ENCODE measurements around the gene NHERF2.
"Not testable (repeated sequence)": the region's sequence is repeated elsewhere in the genome, so short reads cannot be mapped to it uniquely, and the experiment has no call there.

The NHERF2 gene

DNA sequence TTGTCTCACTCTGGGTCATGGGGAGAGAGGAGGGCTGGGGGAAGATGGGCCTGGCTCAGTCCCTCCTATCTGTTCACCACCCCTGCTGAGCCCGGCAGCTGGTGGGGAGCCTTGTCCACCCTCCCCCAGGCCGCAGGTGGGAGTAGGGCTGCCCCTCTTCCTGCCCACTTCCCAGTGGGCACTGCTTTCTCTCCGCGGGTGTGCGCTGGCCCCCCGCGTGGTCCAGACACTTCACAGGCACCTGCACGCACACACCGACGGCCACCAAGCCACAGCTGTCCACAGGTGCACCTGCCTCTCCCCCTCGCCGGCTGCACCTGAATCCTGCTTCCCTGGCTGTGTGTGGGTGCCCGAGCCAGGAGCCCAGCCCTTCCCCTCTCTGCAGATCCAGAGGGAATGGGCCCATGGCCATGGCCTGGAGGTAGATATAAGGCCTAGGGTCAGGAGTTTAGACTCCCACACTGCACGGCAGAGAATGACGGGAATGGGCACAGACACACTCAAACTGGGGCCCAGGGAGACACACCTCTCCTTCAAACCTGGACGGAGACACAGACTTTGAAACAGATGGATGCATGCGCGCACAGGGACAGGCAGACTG, 2.0 kb downstream of the NHERF2 start:
- no peak for DNase-seq

GRCh38 chr16:2029350-2029749, 2.6 kb downstream of the NHERF2 start:
- DNase-seq, result no peak

DNA sequence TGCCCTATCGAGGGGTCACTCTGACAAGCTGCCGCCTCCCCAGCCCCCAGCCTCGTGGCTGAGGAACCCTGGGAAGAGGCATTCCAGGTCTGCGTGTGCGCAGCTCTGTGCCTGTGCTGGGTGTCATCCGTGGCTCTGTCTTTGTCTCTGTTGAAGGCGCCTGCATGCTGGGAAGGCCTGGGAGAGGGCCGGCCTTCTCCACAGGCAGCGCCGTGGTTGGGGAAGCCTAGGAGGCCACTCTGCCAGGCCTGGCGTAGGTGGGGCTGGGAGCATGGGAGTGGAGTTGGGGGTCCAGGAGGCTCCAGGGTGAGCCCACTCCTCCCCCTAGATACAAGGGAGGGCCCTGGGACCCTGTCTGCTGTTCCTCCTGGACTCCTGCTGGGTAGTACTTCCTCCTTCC, 3.3 kb downstream of the NHERF2 start:
- DNase-seq, result no peak

GRCh38 chr16:2031081-2031577, 4.4 kb downstream of the NHERF2 start:
- DNase-seq, result no peak

GRCh38 chr16:2032285-2033056, 5.8 kb downstream of the NHERF2 start:
- DNase-seq, result no peak

- DNase-seq, result no peak
Observed at GRCh38 chr16:2033057-2033908, 6.6 kb downstream of the NHERF2 start.

- not testable (repeated sequence) for DNase-seq
Observed at GRCh38 chr16:2033909-2034695, 7.4 kb downstream of the NHERF2 start.

GRCh38 chr16:2034696-2035430, 8.2 kb downstream of the NHERF2 start:
- DNase-seq, result no peak

GRCh38 chr16:2035431-2036199, 8.9 kb downstream of the NHERF2 start:
- no peak for DNase-seq

GRCh38 chr16:2036200-2036966, 9.7 kb downstream of the NHERF2 start:
- no peak for DNase-seq

- no peak for DNase-seq
Observed at GRCh38 chr16:2037115-2037514, 10.4 kb downstream of the NHERF2 start.

DNA sequence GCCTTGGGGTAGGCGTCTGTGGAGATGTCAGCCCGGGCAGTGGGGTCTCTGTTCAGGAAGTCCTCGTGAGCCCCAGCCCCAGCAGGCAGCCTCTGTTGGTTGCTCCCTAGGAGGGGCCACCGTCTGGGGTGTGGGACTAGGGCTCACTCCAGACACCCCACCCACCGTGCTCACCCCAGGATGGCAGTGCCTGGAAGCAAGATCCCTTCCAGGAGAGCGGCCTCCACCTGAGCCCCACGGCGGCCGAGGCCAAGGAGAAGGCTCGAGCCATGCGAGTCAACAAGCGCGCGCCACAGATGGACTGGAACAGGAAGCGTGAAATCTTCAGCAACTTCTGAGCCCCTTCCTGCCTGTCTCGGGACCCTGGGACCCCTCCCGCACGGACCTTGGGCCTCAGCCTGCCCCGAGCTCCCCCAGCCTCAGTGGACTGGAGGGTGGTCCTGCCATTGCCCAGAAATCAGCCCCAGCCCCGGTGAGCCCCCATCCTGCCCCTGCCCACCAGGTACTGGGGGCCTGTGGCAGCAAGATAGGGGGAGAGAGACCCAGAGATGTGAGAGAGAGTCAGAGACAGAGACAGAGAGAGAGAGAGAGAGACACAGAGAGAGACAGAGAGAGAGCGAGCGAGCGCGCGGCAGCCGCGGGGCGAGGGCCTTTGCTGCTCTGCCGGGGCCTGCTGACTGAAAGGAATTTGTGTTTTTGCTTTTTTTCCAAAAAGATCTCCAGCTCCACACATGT, 11.1 kb downstream of the NHERF2 start:
- no peak for DNase-seq

DNA sequence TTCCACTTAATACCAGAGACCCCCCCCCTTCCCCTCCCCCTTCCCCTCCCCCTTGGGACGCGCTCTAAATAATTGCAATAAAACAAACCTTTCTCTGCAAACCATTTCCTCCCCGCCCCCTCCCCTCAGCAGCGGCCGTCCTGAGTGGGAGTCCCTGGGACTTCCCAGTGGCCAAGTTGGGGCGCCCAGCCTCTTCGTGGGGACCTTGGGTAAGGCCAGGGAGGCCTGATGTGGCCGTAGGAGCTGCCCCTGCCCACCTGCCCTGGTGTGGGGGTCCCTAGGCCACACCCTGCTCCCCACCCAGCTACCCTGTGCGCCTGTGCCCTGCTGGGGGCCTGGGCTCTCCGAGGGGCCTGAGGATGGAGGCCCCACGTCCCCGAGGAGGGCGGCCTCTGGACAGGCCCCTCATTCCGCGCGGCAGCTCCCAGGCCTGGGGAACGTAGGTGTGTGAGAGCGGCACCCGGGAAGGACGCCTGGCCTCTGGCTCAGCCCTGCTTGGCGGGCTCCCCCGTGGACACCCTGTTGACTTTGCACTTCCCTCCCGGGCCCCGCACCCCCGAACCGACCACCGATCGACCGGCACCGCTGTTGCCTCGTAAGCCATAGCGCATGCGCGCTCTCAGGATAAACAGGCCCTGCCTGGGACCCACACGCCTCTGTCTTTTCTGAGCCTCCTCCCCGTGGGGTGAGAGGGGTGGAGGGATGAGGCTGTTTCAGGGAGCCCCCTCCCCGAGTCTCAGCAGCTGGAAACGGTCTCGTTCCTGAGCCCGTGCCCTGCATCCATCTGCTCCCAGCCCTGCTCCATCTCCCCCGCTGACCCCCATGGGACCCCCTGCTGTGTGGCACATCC, 11.9 kb downstream of the NHERF2 start:
- no peak for DNase-seq

DNA sequence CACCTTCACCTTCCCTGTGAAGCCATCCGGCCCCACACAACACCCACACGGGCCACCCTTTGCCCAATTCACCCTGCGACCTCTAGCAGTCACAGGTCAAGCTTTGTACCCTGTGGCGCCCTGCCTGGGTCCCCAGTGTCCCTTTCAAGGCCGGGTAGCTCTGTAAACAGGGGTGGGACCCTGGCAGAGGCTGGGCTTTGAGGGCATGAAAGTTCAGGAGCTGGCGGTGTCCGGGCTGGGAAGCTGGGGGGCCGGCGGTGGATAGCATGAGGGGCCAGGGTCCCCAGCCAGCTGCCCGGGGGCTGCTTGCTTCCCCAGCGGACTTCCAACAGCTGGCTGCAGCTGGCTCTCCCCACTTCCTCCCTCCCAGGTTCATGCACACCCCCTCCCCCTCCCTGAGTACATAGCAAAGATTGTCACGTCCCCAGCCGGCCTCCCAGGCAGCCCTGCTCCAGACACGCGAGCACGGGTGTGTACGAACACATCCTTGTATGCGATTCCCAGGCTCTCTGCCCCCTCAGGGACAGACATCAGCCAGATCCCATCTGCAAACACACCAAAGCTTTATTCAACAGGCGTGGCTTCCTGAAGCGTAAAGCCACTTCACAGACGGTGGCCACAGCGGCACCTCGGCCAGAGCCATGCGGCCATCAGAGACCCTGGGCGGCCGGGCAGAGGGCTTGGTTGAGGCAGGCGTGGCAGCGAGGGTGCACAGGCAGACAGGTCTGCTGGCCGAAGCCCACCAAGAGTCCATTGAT, 12.8 kb downstream of the NHERF2 start:
- DNase-seq, result no peak

- no peak for DNase-seq
Observed at GRCh38 chr16:2040041-2040786, 13.5 kb downstream of the NHERF2 start.

- no peak for DNase-seq
Observed at GRCh38 chr16:2040787-2041522, 14.3 kb downstream of the NHERF2 start.

Measured in NCI-H1694 (cell line).